Natural killer cell treated with Interleukin-12 subunit alpha and Interleukin-12 subunit beta and Interleukin-15 and Interleukin-18, amount 100 ng/mL, for 72 hours (primary cell): ENCODE results near the gene BAIAP2L1. TPM values are rescaled to one million over a fixed set of nuclear protein-coding genes. Genes with fewer than 3 reads are reported as not detected.

Experiments used
- ATAC-seq, 2 donors: fragments of 150-1000 bp; cut with Tn5 transposase in 1 of 2; sonication (Bioruptor Pico), chemical (Tn5 transposase) in 1 of 2; 2 replicates each; pipeline ENCODE4 v1.10.0; 2021
- DNase-seq: peaks from one replicate; pipeline ENCODE4 v3.0.0; 2022; ENCODE audit warnings: low spot score
- H3K27ac Mint-ChIP-seq, 2 donors: 1 replicate in 1 of 2; 2 replicates in 1 of 2; pipeline ENCODE4 v1.8.0; 2022; ENCODE audit warnings: mixed read lengths in 2 of 2, mild to moderate bottlenecking in 1 of 2, moderate library complexity in 1 of 2
- H3K27me3 Mint-ChIP-seq, 2 donors: 1 replicate in 1 of 2; 2 replicates in 1 of 2; pipeline ENCODE4 v1.8.0; 2022; ENCODE audit warnings: mixed read lengths in 2 of 2
- H3K36me3 Mint-ChIP-seq: one replicate; pipeline ENCODE4 v1.8.0; 2022; ENCODE audit warnings: mixed read lengths
- H3K4me1 Mint-ChIP-seq, 2 donors: 1 replicate in 1 of 2; 2 replicates in 1 of 2; pipeline ENCODE4 v1.8.0; 2022; ENCODE audit warnings: low read depth in 2 of 2, mixed read lengths in 2 of 2, mild to moderate bottlenecking in 1 of 2
- H3K4me3 Mint-ChIP-seq: one replicate; pipeline ENCODE4 v1.8.0; 2022; ENCODE audit warnings: mixed read lengths
- H3K9me3 Mint-ChIP-seq: 2 replicates; pipeline ENCODE4 v1.8.0; 2022; ENCODE audit warnings: mixed read lengths
- total RNA-seq, 2 donors: library from RNA; stranded (reverse); gene quantifications; one replicate each; pipeline ENCODE4 v1.2.3, GENCODE V29; 2022

Gene BAIAP2L1
- total RNA-seq, 2 donors from 2014 or later = 0.76 to 1.1 TPM

DNA sequence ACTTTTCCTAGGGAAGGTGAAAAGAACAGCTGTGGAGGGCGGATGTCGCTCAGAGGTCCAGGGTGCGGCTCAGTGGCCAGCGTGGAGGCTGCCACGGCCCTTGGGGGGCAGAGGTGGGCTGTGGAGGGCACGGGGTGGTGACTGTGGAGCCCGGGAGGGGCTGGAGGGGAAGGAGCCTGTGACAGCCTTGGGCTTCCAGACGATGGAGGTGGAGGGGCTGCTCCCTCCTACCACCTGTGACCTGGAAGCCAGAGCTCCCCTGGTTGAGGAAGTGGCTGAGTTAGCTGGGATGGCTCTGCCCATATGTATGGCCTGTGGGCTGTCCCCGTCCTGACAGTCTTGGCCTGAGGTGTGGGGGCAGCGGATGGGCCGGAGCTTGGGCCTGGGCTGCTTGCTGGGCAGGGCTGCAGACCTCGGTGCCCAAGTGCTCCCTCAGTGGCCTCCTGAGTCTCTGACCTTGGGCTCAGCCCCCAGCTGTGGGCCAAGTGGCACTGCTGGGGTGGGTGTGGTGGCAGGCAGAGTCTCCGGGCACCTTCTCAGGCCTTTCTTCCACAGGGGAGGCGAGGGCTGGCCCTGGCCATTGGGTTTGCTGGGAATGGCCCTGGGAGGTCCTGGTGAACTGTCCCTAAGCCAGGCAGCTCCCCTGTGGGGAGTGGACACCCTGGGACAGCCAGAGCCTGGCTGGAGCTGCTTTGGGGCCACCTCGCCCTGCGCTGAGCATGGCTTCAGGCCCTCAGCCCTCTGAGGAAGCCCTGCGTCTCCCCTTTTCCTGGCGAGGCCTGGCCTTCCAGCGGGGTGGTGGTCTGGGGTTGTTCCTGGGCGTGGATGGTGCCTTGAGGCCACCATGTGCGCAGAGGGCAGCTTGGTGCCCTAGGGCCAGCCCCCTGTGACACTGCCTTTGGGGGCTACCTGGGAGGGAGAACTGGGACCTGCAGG, 115.5 kb downstream of the BAIAP2L1 start:
- H3K36me3 Mint-ChIP-seq = no peaks in the 10 kb centered on the region
- no peak overlapping the region for H3K4me3 Mint-ChIP-seq
- ATAC-seq (no peak), DNase-seq (no peak)
- H3K9me3 Mint-ChIP-seq = no peaks in the 10 kb centered on the region
- H3K27me3 Mint-ChIP-seq = no peaks in the 10 kb centered on the region
- H3K27ac Mint-ChIP-seq = no peak overlapping the region
- peaks cover 20 to 21% of the 10 kb centered on the region in 2 donors for H3K4me1 Mint-ChIP-seq

DNA sequence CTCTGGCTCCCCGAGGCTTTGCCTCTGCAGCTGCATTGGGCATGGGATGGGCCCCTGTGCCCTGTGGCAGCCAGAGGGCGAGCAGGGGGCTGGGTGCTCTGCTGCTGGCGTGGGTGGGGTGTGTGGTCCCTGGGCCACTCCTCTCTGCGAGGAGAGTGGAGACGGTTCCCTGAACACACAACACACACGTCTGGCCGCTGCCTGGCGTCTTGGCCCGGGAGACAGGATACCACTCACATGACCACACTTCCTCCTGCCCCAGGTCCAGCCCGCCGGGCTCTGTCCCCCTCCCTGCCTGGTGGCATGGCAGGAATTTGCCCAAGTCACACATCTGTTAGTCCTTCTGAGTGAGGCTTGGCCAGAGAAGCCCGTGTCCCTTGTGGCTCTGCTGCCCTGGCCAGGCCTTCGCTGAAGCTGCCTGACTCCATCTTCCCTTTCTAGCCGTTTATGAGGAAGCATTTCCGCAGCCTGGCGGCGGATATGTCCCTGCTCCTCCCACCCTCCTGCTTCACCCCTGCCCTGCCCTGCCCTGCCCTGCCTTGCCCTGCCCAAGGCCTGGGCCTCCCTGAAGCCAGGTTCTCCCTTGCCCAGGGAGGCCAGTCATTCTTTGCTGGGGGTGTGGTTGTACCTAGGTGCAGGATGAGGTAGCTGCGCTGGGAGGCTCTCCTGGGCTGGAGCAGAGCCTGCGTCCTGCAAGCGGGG, 116.4 kb downstream of the BAIAP2L1 start:
- H3K27ac Mint-ChIP-seq = no peak overlapping the region
- no peaks in the 10 kb centered on the region for H3K27me3 Mint-ChIP-seq
- H3K4me3 Mint-ChIP-seq = peak overlapping the region; percentile 15
- no peak for DNase-seq
- no peaks in the 10 kb centered on the region for H3K36me3 Mint-ChIP-seq
- H3K4me1 Mint-ChIP-seq = peaks cover 20 to 21% of the 10 kb centered on the region in 2 donors
- no peaks in the 10 kb centered on the region for H3K9me3 Mint-ChIP-seq
- no peak for ATAC-seq

DNA sequence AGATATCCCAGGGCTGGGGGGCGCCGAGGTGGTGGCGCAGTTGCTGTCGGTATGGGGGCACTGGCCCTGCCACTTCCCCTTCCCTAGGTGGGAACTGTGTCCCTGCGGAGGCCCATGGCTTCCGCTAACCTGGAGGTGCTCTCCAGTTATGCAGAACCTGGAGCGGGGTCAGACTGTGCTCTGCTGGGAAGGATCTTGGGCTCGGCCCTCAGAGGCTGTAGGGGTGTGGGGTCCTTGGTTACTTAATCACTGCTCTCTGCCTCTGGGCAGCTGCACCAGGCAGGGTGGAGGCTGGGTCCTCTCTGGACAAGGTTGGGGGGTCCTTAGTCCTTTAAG, 117.0 kb downstream of the BAIAP2L1 start:
- Mint-ChIP-seq H3K36me3 (no peaks in the 10 kb centered on the region), H3K4me1 (peaks cover 20 to 21% of the 10 kb centered on the region in 2 donors), H3K4me3 (peak overlapping the region; percentile 15), H3K27ac (no peak overlapping the region), H3K9me3 (no peaks in the 10 kb centered on the region), H3K27me3 (no peaks in the 10 kb centered on the region)
- DNase-seq = no peak
- no peak for ATAC-seq

DNA sequence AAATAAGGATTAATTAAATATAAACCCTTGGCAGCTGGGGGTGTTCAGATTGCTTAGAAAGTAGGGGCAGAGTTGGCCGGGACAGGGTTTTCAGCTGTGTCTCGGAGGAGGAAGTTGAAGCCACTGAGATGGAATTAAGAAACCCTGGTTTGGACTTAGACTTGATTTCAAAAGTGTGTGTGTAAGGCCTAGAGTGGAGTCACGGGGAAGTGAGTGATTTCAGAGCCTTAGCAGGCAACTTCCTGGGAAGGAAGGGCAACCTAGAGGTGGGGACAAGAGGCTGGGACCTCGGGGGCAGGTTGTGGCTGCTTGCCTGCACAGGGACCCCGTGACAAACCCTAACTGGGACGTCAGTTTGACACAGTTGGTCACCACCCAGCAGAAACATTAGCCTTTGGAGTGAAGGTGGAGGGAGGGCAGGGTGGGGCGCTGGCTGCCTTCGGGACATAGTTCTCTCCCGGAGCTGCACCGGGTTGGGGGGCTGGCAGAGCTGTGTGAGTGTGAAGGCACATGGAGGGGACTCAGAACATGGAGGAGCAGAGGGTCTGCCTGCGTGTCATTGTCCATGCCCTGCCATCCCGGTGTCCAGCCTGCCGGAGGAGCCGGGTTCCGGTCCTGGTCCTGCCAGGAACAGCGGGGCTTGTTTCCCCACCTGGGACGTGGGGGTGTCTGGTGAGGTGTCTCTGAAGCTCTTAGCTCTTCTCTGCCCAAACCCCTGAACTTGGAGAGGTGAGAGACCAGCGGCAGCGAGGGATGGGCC, 117.6 kb downstream of the BAIAP2L1 start:
- DNase-seq = no peak
- peaks cover 19 to 20% of the 10 kb centered on the region in 2 donors for H3K4me1 Mint-ChIP-seq
- no peak for ATAC-seq
- H3K36me3 Mint-ChIP-seq = no peaks in the 10 kb centered on the region
- no peaks in the 10 kb centered on the region for H3K27me3 Mint-ChIP-seq
- H3K27ac Mint-ChIP-seq = peak overlapping the region; percentile 43 to 82
- H3K4me3 Mint-ChIP-seq = peak overlapping the region; percentile 82
- no peaks in the 10 kb centered on the region for H3K9me3 Mint-ChIP-seq

DNA sequence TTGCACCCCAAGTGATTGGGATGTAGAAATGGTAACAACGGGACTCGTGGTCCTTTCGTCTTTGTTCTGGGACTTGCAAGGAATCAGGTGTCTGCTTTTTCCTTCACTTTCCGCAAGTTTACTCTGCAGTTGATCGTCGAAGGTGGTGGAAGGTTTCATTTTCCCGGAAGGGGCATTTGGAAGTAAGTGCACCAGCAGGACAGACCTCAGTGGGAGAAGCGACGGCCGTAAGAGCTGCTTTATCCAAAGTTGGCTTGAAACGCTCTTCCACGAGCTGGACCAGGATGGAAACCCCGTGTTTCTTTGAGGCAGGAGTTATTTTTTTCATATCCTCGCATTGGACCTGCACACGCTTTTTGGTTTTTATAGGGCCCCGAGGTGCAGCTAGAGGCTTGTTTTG, 118.2 kb downstream of the BAIAP2L1 start:
- peaks cover 18 to 20% of the 10 kb centered on the region in 2 donors for H3K4me1 Mint-ChIP-seq
- no peaks in the 10 kb centered on the region for H3K27me3 Mint-ChIP-seq
- no peaks in the 10 kb centered on the region for H3K36me3 Mint-ChIP-seq
- DNase-seq = no peak
- peak overlapping the region; percentile 43 to 82 for H3K27ac Mint-ChIP-seq
- no peaks in the 10 kb centered on the region for H3K9me3 Mint-ChIP-seq
- no peak for ATAC-seq
- peak overlapping the region; percentile 82 for H3K4me3 Mint-ChIP-seq

DNA sequence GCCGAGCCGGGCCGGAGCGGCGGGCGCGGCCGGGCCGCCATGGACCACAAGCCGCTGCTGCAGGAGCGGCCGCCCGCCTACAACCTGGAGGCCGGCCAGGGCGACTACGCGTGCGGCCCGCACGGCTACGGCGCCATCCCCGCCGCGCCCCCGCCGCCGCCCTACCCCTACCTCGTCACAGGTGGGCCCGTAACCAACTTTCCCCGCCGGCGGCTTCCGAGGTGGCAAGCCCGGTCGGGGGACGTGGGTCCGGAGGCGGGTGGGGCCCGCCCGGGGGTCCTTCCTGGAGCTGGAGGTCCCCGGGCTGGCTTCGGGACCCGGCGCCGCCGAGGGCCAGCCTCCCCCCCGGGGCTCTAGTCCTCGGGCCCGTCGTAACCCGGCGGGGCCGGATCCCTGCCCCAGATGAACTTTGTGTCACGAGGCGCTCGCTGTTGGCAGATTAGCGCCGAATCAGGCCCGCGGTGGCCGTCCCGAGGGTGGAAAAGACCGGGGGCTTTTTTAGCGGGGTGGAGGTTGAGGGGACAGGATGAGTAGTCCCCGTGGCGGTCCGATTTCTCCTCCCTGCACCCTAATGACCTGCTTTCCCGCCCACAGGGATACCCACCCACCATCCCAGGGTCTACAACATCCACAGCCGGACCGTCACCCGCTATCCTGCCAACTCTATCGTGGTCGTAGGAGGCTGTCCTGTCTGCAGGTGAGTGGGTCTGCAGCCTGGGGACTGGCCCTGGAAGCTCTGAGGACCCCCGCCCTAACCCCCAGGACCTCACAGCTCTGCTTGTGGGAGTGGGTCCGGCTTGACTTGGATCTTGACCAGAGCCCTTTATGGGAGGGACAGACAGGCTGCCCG, 118.9 kb downstream of the BAIAP2L1 start:
- peak overlapping the region; percentile 82 for H3K4me3 Mint-ChIP-seq
- peak; percentile 8 to 19 for ATAC-seq
- peak overlapping the region; percentile 43 to 82 for H3K27ac Mint-ChIP-seq
- no peaks in the 10 kb centered on the region for H3K36me3 Mint-ChIP-seq
- H3K4me1 Mint-ChIP-seq = peaks cover 18 to 20% of the 10 kb centered on the region in 2 donors
- no peaks in the 10 kb centered on the region for H3K27me3 Mint-ChIP-seq
- H3K9me3 Mint-ChIP-seq = no peaks in the 10 kb centered on the region
- DNase-seq = no peak

DNA sequence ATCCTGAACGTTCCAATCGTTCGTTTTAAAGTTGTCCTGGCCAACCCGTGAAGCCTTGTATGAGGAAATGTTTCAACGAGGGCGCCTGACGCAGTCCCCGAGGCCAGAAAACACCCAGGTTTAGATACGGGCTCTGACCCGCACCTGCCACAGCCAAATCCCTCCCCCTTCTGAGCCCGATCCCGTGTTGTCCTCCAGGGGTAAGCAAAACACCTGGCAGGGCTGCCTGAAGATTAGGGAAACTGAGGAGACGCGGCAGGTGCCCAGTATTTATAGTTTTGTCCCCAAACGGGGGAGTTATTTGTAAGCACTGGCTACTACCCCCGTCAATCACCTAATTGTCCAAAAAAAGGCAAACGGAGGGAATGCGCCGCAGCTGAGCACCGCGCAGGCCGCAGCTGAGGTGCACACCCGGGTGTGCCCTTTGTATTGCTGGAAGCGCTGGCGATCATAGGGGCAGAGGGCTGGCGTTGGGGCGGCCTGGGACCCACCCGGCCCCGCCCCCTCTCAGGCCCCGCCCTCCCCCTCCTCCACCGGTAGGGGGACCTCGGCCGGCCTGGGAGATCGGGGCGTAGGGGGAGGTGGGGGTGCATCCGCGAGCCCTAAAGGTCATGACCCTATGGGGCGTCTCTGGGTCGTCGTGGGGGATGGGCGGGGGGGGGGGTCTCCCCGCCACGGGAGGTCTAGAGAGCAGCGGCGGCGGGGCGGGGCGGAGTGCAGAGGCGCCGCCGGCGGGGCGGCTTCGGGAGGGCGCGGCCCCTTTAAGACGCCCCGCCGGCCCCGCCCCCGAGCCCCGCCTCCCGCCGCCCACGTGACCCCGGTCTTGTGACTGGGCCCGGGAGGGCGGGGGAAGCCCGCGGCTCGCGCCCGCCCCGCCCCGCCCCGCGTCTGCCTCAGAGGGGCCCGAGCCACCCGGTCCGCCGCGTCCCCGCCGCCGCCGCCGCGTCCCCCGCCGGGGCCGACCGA, 119.8 kb downstream of the BAIAP2L1 start, which contains the start of gene BRI3:
Gene BRI3, plus strand, starts transcription at position 896 of the 966 bp plus-strand sequence. CDS start 110 bp downstream, outside the sequence.
- H3K9me3 Mint-ChIP-seq = no peaks in the 10 kb centered on the region
- ATAC-seq (peak; percentile 92 to 93), DNase-seq (peak; percentile 86)
- H3K27me3 Mint-ChIP-seq = no peaks in the 10 kb centered on the region
- H3K4me3 Mint-ChIP-seq = peak within 1 kb of the TSS; percentile 82
- no peaks in the 10 kb centered on the region for H3K36me3 Mint-ChIP-seq
- H3K4me1 Mint-ChIP-seq = peaks cover 18 to 20% of the 10 kb centered on the region in 2 donors
- H3K27ac Mint-ChIP-seq = peak within 1 kb of the TSS; percentile 43 to 82

DNA sequence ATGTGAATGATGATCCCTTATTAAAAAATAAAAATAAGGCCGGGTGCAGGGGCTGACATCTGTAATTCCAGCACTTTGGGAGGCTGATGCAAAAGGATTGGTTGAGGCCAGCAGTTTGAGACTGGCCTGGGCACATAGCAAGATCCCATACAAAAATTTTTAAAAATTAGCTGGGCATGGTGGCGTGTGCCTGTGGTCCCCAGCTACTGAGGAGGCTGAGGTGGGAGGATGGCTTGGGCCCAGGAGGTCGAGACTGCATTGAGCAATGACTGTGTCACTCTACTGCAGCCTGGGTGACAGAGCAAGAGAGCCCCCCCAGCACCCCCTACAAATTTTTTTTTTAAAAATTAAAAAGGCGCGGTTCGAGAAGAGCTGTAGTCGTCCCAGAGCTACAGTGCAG, 120.6 kb downstream of the BAIAP2L1 start:
- H3K4me1 Mint-ChIP-seq = peaks cover 18 to 20% of the 10 kb centered on the region in 2 donors
- DNase-seq = no peak
- H3K4me3 Mint-ChIP-seq = peak overlapping the region; percentile 71
- ATAC-seq = no peak
- no peak overlapping the region for H3K27ac Mint-ChIP-seq
- H3K27me3 Mint-ChIP-seq = no peaks in the 10 kb centered on the region
- no peaks in the 10 kb centered on the region for H3K36me3 Mint-ChIP-seq
- no peaks in the 10 kb centered on the region for H3K9me3 Mint-ChIP-seq

DNA sequence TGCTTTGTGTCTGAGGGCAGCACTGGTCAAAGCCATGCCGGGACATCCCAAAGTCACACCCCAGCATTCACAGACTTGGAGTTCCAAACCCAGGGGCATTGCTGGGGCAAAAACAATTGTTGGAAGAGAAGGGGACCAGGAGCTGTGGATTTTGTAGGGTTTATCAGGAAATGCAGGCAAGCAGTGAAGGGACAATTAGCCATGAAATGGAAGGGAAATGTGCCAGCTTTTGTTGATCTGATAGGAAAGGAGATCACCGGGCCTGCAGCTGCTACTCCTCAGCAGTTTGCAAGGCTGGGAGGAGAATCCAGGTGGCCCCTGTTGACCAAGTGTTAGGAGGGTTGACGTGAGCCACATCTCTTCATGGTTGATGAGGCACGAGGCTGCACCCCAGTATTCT, 122.0 kb downstream of the BAIAP2L1 start:
- ATAC-seq = no peak
- H3K9me3 Mint-ChIP-seq = no peaks in the 10 kb centered on the region
- H3K27me3 Mint-ChIP-seq = no peaks in the 10 kb centered on the region
- peaks cover 10 to 11% of the 10 kb centered on the region in 2 donors for H3K4me1 Mint-ChIP-seq
- no peaks in the 10 kb centered on the region for H3K36me3 Mint-ChIP-seq
- H3K27ac Mint-ChIP-seq = peak overlapping the region in 1 of 2 donors; percentile 80
- no peak for DNase-seq
- H3K4me3 Mint-ChIP-seq = no peak overlapping the region

DNA sequence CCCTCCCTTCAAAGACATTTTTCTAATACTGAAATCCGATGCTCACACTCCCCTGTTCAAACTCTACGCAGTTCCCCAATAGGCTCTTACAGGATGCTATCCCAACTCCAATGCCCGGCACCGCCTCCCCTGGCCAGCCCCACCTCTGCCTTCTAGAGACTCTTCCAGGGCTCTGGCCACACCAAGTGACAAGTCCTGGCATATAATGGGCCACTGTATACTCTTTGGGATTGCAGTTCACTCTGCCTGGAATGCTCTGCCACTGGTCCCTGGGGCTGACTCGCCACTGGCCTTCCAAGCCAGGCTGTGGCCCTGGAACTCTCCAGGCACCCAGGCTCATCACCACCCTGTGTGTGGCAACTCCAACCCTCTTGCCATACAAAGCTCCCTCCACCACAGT, 122.5 kb downstream of the BAIAP2L1 start:
- H3K4me3 Mint-ChIP-seq = no peak overlapping the region
- H3K27me3 Mint-ChIP-seq = no peaks in the 10 kb centered on the region
- DNase-seq = no peak
- H3K9me3 Mint-ChIP-seq = no peaks in the 10 kb centered on the region
- no peaks in the 10 kb centered on the region for H3K36me3 Mint-ChIP-seq
- H3K4me1 Mint-ChIP-seq = peaks cover 10 to 11% of the 10 kb centered on the region in 2 donors
- H3K27ac Mint-ChIP-seq = peak overlapping the region in 1 of 2 donors; percentile 80
- no peak for ATAC-seq

DNA sequence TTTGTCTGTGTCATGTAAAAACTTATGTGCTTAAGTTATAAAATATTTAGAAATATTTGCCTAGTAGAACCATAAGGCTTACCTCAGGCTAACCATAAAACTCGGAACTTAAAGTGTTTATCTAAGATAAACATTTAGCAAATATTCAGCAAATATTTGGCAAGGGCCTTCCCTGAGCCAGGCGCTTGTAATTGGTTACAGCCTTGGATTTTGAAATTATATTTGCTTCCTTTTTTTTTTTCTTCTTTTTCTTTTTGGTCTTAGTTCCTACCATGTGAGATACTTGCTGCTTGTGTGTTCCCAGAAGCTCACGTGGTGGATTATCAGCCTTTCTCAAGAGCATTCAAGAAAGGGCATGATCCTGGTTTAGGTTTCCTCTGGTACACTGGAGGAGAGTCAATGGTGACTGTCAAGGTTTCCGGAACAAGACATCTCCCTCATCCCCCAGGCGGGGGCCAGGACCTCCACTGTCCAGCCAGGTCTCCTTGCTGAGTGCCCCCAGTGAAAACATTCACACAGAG, 124.6 kb downstream of the BAIAP2L1 start:
- no peak overlapping the region for H3K27ac Mint-ChIP-seq
- H3K9me3 Mint-ChIP-seq = no peaks in the 10 kb centered on the region
- H3K27me3 Mint-ChIP-seq = no peaks in the 10 kb centered on the region
- no peaks in the 10 kb centered on the region for H3K4me1 Mint-ChIP-seq
- ATAC-seq = no peak
- no peak for DNase-seq
- no peaks in the 10 kb centered on the region for H3K36me3 Mint-ChIP-seq
- H3K4me3 Mint-ChIP-seq = no peak overlapping the region

DNA sequence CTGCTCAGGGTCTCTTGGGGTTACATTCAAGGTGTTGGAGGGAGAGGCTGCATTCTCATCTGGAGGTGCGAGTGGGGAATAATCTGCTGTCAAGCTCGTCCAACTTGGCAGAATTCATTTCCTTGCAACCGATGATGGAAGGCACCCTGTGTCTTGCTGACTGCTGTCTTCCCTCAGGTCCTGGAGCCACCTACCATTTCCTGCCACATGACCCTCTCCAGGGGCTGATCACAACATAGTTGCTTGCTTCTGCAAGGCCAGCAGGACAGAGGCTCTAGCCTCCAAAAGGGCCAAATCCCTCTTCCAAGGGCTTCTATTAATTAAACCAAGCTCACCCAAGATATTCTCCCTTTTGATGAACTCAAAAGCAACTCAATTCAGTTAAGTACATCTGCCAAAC, 133.6 kb downstream of the BAIAP2L1 start:
- peaks cover 0 to 7% of the 10 kb centered on the region in 2 donors for H3K4me1 Mint-ChIP-seq
- DNase-seq = no peak
- no peaks in the 10 kb centered on the region for H3K36me3 Mint-ChIP-seq
- no peaks in the 10 kb centered on the region for H3K27me3 Mint-ChIP-seq
- H3K9me3 Mint-ChIP-seq = no peaks in the 10 kb centered on the region
- H3K4me3 Mint-ChIP-seq = no peak overlapping the region
- H3K27ac Mint-ChIP-seq = peak overlapping the region in 1 of 2 donors; percentile 38
- no peak for ATAC-seq
